WI38 (cell line): ENCODE data around the gene SPEM1.

ENCODE experiments used
- H3K4me3 ChIP-seq: 2 replicates; pipeline ENCODE4 v1.5.1; 2011; ENCODE audit warnings: low read depth, mild to moderate bottlenecking, control low read depth, low read length
- TF ChIP-seq, protein P1 (sequence below): IDR thresholded peaks from 2 replicates; pipeline ENCODE4 v1.5.1; 2012; ENCODE audit warnings: low read depth, mild to moderate bottlenecking, control low read depth, low read length

Gene SPEM1

GRCh38 chr17:7429722-7430121 lies 9.6 kb downstream of the SPEM1 start:
- TF ChIP-seq, protein P1, sequence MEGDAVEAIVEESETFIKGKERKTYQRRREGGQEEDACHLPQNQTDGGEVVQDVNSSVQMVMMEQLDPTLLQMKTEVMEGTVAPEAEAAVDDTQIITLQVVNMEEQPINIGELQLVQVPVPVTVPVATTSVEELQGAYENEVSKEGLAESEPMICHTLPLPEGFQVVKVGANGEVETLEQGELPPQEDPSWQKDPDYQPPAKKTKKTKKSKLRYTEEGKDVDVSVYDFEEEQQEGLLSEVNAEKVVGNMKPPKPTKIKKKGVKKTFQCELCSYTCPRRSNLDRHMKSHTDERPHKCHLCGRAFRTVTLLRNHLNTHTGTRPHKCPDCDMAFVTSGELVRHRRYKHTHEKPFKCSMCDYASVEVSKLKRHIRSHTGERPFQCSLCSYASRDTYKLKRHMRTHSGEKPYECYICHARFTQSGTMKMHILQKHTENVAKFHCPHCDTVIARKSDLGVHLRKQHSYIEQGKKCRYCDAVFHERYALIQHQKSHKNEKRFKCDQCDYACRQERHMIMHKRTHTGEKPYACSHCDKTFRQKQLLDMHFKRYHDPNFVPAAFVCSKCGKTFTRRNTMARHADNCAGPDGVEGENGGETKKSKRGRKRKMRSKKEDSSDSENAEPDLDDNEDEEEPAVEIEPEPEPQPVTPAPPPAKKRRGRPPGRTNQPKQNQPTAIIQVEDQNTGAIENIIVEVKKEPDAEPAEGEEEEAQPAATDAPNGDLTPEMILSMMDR, result no peak
- H3K4me3 ChIP-seq, result no peak overlapping the region

- TF ChIP-seq, protein P1, result no peak
Measured at GRCh38 chr17:7431231-7431630, 11.1 kb downstream of the SPEM1 start.

DNA sequence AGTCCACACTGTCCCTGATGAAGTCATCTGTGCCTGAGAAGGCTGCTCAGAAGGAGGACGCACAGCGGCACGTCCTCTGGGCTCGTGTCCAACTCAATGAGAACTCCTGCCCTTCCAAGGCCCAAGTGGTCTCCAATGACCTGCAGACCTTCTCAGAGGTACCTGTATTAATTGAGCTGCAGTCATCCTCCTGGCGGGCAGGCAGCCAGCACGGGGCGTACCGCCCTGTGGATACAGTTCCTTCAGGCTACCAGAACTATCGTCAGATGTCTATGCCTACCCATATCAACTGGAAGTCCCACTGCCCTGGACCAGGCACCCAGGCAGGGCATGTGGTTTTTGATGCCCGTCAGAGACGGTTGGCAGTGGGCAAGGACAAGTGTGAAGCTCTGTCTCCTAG lies 12.2 kb downstream of the SPEM1 start:
- TF ChIP-seq, protein P1, result no peak
- no peak overlapping the region for H3K4me3 ChIP-seq

More at GRCh38 chr17:7431231-7431630, 11.1 kb downstream of the SPEM1 start:
- no peak overlapping the region for H3K4me3 ChIP-seq

DNA sequence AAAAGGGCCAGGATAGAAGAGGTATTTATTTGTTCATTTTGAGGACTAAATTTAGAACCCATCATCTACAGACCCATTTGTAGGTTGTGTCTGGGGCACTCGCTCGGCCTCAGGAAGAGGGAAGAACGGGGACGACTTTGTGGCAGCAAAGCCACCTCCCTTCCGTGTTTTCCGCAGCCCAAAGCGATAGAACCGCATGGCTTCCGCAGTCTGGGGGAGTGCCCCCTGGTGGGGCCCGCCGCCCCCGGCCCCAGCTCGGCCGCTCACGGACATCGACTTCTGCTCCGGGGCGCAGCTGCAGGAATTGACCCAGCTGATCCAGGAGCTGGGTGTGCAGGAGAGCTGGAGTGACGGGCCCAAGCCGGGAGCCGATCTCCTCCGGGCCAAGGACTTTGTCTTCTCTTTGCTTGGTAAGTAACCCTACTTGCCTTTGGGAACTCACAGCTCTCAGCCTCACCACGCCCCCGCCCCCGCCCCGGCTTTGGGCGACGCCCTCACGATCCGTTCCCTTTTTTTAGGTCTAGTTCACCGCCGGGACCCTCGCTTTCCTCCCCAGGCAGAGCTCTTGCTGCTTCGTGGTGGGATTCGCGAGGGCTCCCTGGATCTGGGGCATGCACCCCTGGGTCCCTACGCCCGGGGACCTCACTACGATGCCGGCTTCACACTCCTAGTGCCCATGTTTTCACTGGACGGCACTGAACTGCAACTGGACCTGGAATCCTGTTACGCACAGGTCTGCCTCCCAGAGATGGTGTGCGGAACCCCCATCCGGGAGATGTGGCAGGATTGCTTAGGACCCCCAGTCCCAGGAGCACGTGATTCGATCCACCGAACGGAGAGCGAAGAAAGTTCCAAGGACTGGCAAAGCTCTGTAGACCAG lies 15.8 kb downstream of the SPEM1 start:
- TF ChIP-seq, protein P1, result no peak
- peak overlapping the region; percentile 44 for H3K4me3 ChIP-seq

- peak overlapping the region; percentile 35 for H3K4me3 ChIP-seq
Measured at GRCh38 chr17:7436556-7437368, 16.6 kb downstream of the SPEM1 start.

DNA sequence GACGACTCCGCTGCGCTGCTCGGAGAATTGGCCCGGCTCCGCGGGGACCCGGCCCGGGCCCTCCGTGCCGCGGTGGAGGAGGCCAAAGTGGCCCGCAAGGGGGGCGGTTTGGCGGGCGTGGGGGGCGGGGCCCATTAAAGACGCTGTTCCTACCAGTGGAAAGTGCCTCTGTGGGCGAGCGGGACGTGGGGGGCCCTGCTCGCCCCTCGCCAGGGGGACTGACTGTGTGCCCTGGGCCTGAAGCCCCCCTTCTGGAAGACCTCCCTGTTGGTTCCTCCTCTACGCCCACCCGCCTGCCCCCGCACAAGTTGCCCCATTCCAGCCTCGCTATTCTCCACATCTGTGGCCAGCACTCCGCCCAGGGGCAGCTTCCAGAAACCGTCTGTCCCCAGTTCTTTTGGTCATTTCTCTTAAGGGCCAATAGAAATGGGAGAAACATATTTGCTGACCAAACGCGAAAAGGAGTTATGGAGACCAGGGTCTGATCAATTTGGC lies 17.3 kb downstream of the SPEM1 start:
- TF ChIP-seq, protein P1, result no peak
- peak overlapping the region; percentile 35 for H3K4me3 ChIP-seq

More at GRCh38 chr17:7436556-7437368, 16.6 kb downstream of the SPEM1 start:
- TF ChIP-seq, protein P1, result peak; percentile 71
